Right atrium auricular region (tissue), 2 donors: ENCODE results near the gene DNAI1. TPM values are rescaled to one million over a fixed set of nuclear protein-coding genes. Genes with fewer than 3 reads are reported as not detected.

ENCODE experiments used
- DNase-seq: peaks from one replicate; pipeline ENCODE4 v3.0.0-alpha.2; 2019; ENCODE audit warnings: low spot score
- H3K27ac ChIP-seq, 2 donors: fragments of 200-600 bp; sonication (generic); 1 replicate in 1 of 2; 2 replicates in 1 of 2; pipeline ENCODE4 v1.5.1; 2016 to 2019
- H3K27me3 ChIP-seq, 2 donors: fragments of 200-600 bp; sonication (generic); one replicate each; pipeline versions ENCODE4 v1.5.1 to v1.6.0; 2017 to 2019
- H3K36me3 ChIP-seq: fragments of 200-600 bp; sonication (generic); one replicate; pipeline ENCODE4 v1.5.1; 2016
- H3K4me1 ChIP-seq, 2 donors: fragments of 200-600 bp; sonication (generic); one replicate each; pipeline versions ENCODE4 v1.5.1 to v1.6.0; 2017 to 2019
- H3K4me3 ChIP-seq, 2 donors: fragments of 200-600 bp; sonication (generic); 1 replicate in 1 of 2; 2 replicates in 1 of 2; pipeline ENCODE4 v1.5.1; 2017 to 2019; ENCODE audit warnings: mild to moderate bottlenecking in 1 of 2, moderate library complexity in 1 of 2
- H3K9me3 ChIP-seq, 2 donors: fragments of 200-600 bp; sonication (generic); one replicate each; pipeline ENCODE4 v1.5.1; 2019
- total RNA-seq, 2 donors: library from RNA; depleted of rRNA; stranded (reverse); fragments of >200 nt; gene quantifications; one replicate each; pipeline ENCODE4 v1.1.0, GENCODE V29; 2016
- TF ChIP-seq, protein P1 (sequence below), 2 donors: fragments of 200-600 bp; sonication (generic); IDR thresholded peaks; one replicate each; pipeline ENCODE4 v1.5.1; 2019; ENCODE audit warnings: antibody characterized with exemption in 2 of 2

Gene DNAI1
- total RNA-seq, 2 donors from 2014 or later = not detected

DNA sequence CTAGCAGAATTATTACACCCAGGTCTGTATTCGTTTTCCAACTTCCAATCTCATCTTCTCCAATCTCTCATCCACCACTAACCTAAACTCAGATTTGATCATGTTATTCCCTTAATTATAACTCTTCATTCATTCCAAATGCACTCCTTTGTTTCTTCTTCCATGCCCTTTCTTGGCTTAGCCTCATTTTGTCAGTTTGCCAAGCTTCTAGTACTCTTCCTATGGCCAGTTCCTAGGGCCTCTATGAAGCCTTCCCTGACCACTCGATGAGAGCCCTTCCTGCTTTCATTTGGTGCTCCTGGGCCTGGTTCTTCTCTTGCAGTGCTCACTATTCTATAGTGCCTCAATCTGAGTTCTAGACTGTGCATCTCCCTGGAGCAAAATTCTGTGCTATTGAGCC is 6.0 kb upstream of the DNAI1 start:
- H3K9me3 ChIP-seq = no peaks in the 10 kb centered on the region
- TF ChIP-seq, protein P1, sequence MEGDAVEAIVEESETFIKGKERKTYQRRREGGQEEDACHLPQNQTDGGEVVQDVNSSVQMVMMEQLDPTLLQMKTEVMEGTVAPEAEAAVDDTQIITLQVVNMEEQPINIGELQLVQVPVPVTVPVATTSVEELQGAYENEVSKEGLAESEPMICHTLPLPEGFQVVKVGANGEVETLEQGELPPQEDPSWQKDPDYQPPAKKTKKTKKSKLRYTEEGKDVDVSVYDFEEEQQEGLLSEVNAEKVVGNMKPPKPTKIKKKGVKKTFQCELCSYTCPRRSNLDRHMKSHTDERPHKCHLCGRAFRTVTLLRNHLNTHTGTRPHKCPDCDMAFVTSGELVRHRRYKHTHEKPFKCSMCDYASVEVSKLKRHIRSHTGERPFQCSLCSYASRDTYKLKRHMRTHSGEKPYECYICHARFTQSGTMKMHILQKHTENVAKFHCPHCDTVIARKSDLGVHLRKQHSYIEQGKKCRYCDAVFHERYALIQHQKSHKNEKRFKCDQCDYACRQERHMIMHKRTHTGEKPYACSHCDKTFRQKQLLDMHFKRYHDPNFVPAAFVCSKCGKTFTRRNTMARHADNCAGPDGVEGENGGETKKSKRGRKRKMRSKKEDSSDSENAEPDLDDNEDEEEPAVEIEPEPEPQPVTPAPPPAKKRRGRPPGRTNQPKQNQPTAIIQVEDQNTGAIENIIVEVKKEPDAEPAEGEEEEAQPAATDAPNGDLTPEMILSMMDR (IDR thresholded peaks at IDR 0.05) = no peak
- H3K4me1 ChIP-seq = peaks cover 0 to 73% of the 10 kb centered on the region in 2 donors
- no peak for DNase-seq
- H3K27me3 ChIP-seq = no peaks in the 10 kb centered on the region
- H3K27ac ChIP-seq = no peak overlapping the region
- no peak overlapping the region for H3K4me3 ChIP-seq
- no peaks in the 10 kb centered on the region for H3K36me3 ChIP-seq

DNA sequence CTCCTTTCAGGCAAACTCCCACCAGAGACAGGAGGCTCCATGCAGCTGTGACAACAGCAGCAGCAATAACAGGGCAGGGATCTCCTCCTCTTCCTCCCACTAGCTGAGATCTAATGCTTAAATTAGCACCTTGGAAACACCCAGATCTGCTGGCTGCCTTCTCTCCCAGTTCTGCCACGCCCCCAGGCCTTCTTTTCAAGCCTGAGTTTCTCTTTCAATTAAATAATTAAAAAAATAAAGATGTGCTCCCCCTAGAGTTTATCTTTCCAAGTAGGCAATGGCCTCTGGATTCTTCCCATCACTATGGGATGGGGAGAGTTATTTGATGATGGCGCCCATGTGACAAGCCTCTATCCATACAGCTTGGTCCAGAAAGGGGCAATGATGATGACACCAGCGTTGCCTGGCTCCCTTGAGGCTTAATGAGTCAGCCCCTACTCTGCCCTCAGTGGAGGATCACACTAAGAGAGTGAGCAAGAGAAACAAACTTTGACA is 4.0 kb upstream of the DNAI1 start:
- peak overlapping the region in 1 of 2 donors; percentile 16 for H3K27ac ChIP-seq
- H3K4me1 ChIP-seq = peaks cover 0 to 71% of the 10 kb centered on the region in 2 donors
- peak; percentile 66 for DNase-seq

DNA sequence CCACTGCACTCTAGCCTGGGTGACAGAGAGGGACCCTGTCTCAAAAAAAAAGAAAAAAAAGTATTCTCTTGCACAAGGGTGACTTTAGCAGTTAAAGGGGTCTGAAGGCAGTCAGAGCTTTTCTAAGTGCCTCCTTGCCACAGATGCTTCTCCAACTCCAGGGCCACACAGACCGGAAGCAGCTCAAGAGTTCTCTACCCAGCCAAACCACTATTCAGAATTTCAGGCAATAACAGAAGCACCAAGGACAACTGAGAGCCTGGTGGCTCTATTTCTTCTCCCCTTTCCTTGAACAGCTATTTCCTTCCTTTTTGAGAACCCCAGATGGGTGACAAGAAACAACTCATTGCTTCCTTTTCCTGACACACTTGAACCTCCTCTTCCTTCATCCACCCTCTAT is 2.5 kb upstream of the DNAI1 start:
- Histone ChIP-seq H3K9me3 (no peaks in the 10 kb centered on the region), H3K27ac (peak overlapping the region; percentile 81), H3K4me3 (no peak overlapping the region), H3K4me1 (peaks cover 0 to 62% of the 10 kb centered on the region in 2 donors), H3K27me3 (no peaks in the 10 kb centered on the region), H3K36me3 (no peaks in the 10 kb centered on the region)
- DNase-seq = no peak
- TF ChIP-seq, protein P1 (IDR thresholded peaks at IDR 0.05) = no peak

More for the DNA sequence above, 4.0 kb upstream of the DNAI1 start:
- H3K9me3 ChIP-seq = no peaks in the 10 kb centered on the region
- no peaks in the 10 kb centered on the region for H3K27me3 ChIP-seq
- no peak overlapping the region for H3K4me3 ChIP-seq
- TF ChIP-seq, protein P1 (IDR thresholded peaks at IDR 0.05) = peak in 1 of 2 donors; percentile 31
- H3K36me3 ChIP-seq = no peaks in the 10 kb centered on the region

DNA sequence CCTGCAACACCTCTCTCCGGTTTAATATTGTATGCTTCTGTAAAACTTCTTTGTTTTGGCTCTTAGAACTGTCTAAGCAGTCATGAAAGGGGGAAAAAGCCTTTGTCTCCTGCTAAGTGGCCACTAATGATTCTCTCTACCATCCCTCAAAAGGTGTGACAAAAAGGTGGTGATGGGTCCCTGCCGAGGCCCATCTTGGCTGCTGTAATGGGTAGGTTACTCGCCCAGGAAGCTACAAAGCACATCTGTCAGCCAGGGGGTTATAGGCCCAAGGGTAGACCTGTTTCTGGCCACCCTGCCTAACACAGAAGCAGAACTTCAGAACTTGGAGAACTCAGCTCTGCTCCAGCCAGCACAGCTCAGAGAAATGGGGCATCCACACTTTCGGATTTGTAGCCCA is 1.9 kb upstream of the DNAI1 start:
- no peak for DNase-seq
- TF ChIP-seq, protein P1 (IDR thresholded peaks at IDR 0.05) = no peak
- Histone ChIP-seq H3K4me1 (peaks cover 0 to 56% of the 10 kb centered on the region in 2 donors), H3K36me3 (no peaks in the 10 kb centered on the region), H3K27me3 (no peaks in the 10 kb centered on the region), H3K27ac (peak overlapping the region; percentile 81), H3K4me3 (peak overlapping the region; percentile 74 to 76), H3K9me3 (no peaks in the 10 kb centered on the region)

DNA sequence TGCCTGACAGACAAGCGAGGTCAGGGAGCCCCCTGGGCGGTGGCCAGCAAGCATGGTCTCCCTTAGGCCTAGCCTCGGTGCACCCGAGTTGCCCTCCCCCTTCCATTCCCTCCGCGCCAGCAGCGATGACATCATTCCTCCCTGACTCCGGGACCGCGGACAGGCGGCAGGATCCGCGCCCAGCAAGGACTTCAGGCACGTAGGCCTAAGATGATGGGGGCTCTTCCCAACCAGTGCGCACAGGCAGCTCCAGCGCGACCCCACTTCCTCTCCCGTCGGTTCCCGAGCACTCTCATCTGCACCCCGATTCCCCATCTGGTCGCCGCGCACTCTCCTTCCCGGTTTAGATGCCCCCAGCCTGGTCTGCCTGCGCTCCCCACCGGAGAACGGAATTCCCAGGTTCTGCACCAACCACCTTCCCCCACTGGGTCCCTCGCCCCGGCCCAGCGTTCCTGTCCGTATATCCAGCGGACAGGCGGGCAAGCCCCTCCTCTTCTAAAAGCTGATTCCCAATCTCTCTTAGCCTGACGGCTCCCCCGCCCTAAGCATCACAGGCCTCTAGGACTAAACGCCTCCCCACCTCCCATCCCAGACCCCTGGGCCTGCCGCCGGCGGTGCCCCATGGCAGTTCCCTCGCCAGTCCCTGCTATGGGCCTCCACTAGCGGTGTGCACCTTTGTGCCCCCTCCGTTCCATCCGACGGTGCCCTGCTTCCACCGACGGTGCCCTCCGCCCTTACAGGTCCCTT is 1.2 kb upstream of the DNAI1 start:
- Histone ChIP-seq H3K36me3 (no peaks in the 10 kb centered on the region), H3K4me3 (peak overlapping the region; percentile 74 to 76), H3K4me1 (peaks cover 0 to 49% of the 10 kb centered on the region in 2 donors), H3K27ac (peak overlapping the region; percentile 81), H3K9me3 (no peaks in the 10 kb centered on the region), H3K27me3 (no peaks in the 10 kb centered on the region)
- DNase-seq = peak; percentile 86
- TF ChIP-seq, protein P1 (IDR thresholded peaks at IDR 0.05) = no peak
